HG03095 (cell line): ENCODE data around the gene ZNF718.
"Not testable (repeated sequence)": the region's sequence is repeated elsewhere in the genome, so short reads cannot be mapped to it uniquely, and the experiment has no call there.

ENCODE experiments used
- ATAC-seq: cut with Tn5 transposase; IDR thresholded peaks from one replicate; pipeline ENCODE4 v1.9.1; 2021; ENCODE audit warnings: moderate library complexity; ENCODE audit not compliant: unreplicated experiment

Gene ZNF718

DNA sequence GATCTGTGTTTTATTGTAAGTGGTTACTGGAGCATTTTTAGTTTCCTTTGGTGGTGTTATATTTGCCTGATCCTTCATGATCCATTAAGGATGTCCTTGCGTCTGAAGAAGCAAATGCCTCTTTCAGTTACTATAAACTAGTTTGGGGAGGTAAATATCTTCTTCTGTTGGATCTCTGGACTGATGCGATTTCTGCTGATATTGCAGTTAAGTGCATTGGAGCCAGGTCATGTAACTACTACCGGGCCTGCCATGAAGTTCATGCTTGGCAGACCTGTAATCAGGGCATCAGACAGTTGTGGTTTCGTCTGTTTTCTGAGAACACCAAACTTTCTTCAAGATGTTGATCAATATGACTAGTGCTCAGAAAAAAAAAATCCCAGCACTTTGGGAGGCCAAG is 22.9 kb downstream of the ZNF718 start:
- no peak for ATAC-seq

GRCh38 chr4:161496-162284 is 37.4 kb downstream of the ZNF718 start:
- no peak for ATAC-seq

DNA sequence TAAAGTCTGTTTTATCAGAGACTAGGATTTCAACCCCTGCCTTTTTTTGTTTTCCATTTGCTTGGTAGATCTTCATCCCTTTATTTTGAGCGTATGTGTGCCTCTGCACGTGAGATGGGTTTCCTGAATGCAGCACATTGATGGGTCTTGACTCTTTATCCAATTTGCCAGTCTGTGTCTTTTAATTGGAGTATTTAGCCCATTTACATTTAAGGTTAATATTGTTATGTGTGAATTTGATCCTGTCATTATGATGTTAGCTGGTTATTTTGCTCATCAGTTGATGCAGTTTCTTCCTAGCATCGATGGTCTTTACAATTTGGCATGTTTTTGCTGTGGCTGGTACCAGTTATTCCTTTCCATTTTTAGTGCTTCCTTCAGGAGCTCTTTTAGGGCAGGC is 45.3 kb downstream of the ZNF718 start:
- not testable (repeated sequence) for ATAC-seq

DNA sequence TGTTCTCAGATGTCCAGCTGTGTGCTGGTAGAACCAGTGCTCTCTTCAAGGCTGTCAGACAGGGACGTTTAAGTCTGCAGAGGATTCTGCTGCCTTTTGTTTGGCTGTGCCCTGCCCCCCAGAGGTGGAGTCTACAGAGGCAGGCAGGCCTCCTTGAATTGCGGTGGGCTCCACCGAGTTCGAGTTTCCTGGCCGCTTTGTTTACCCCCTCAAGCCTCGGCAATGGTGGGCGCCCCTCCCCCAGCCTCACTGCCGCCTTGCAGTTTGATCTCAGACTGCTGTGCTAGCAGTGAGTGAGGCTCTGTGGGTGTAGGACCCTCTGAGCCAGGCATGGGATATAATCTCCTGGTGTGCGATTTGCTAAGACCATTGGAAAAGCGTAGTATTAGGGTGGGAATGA is 47.0 kb downstream of the ZNF718 start:
- ATAC-seq, result not testable (repeated sequence)

GRCh38 chr4:173666-174314 is 49.5 kb downstream of the ZNF718 start:
- ATAC-seq, result no peak

GRCh38 chr4:175986-176385 is 51.7 kb downstream of the ZNF718 start:
- ATAC-seq, result no peak

DNA sequence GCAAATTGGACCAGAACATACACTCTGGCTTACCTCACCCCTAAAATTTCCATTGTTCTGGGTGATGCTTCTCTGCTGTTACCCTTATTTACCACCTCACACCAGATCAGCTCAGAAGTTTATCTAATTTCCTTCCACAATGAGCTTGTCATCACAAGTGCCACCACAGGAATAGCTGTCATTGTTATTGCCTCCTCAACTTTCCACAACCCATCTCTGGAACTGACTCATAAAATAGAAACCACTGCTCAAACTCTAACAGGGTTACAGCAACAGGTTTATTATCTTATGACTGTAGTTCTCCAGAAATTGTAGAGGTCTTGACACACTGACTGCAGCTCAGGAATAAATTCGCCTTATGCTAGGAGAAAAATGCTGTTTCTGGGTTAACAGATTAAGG is 52.7 kb downstream of the ZNF718 start:
- ATAC-seq, result no peak

GRCh38 chr4:182225-182624 is 57.9 kb downstream of the ZNF718 start:
- not testable (repeated sequence) for ATAC-seq

DNA sequence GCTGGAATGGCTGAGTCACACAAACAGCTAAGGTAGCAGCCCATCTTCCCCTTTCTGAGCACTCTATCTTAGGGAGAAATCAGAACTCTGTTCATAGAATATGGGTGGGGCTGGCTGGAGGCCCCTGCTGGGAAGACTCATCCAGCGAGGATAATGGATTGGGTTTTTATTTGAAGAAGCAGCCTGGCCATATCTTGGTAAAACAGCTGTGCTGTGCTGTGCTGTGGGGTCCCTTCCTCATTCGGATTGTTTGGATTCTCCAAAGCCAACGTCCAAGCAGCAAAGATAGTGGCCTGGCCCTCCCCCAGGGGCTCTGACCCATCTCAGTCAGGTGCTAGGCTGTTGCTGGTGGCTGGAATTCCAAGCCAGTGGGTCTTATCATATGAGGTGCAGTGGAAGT is 63.8 kb downstream of the ZNF718 start:
- no peak for ATAC-seq

- not testable (repeated sequence) for ATAC-seq
These were observed 70.9 kb downstream of the ZNF718 start for GRCh38 chr4:195159-195558.

DNA sequence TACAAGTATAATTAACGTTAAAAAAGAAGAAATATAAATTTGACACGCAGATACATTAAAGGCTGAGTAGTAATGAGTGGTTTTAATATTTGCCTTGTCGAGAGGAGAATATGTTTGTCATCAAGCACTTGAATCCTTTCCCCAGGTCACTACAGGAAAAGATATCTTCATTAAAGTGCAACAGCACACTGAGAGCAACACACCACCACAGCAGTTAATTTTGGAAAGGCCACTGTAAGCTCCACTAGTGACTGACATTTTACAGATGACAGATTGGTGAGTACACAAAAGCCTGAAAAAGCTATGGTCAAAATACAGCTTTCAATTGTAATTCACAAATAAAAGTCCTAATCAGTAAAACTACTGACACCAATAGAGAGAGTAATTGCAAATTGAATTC is 76.6 kb downstream of the ZNF718 start:
- no peak for ATAC-seq

- ATAC-seq, result not testable (repeated sequence)
These were observed 78.5 kb downstream of the ZNF718 start for GRCh38 chr4:202822-203221.

GRCh38 chr4:205097-205756 is 80.9 kb downstream of the ZNF718 start:
- no peak for ATAC-seq

DNA sequence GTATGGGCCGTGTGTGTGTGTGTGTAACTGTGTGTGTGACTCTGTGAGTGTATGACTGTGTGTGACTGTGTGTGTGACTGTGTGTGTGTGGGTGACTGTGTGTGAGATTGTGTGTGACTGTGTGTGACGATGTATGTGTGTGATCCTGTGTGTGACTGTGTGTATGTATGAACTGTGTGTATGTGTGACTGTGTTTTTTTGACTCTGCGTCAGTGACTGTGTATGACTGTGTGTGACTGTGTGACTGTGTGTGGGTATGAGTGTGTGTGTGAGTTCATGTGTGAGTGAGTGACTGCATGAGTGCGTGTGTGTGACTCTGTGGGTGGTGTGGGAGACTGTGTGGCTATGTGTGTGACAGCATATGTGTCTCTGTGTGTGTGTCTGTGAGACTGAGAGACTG is 81.8 kb downstream of the ZNF718 start:
- no peak for ATAC-seq

GRCh38 chr4:208416-209096 is 84.3 kb downstream of the ZNF718 start:
- not testable (repeated sequence) for ATAC-seq

GRCh38 chr4:211033-211511 is 86.8 kb downstream of the ZNF718 start:
- no peak for ATAC-seq

- ATAC-seq, result no peak
These were observed 88.3 kb downstream of the ZNF718 start for GRCh38 chr4:212438-213188.

GRCh38 chr4:213189-213535 is 88.9 kb downstream of the ZNF718 start:
- not testable (repeated sequence) for ATAC-seq
